ENCODE measurements around the gene AKR1E2. TPM values are rescaled to one million over a fixed set of nuclear protein-coding genes. Genes with fewer than 3 reads are reported as not detected.

AKR1E2 gene
- total RNA-seq, 1 donor from 2014 or later = 0.98 TPM

DNA sequence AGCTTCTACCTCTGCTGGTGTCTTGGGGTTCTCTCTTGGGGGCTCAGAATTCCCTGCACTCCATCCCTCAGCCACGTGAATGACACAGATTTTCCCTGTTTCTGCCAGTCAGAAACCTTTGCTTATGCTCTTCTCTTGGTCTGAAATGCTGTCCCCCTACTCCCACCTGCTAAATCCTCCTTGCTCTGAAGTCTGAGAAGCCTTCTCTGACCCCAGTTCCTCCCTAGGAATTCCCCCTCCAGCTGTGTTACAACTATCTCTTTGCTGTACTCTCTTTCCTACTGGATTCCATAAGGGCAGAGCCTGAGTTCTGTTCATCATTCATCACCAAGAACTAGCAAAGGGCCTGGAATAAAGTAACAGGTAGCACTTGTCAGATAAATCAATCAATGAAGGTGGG, 33.6 kb upstream of the AKR1E2 start:
- DNase-seq = no peak
- Mint-ChIP-seq H3K36me3 (ENCODE audit: low read depth) (no peaks in the 10 kb centered on the region), H3K9me3 (no peaks in the 10 kb centered on the region), H3K27ac (no peak overlapping the region), H3K27me3 (peaks cover 8% of the 10 kb centered on the region), H3K4me1 (no peaks in the 10 kb centered on the region), H3K4me3 (no peak overlapping the region)
- no peak for ATAC-seq (ENCODE audit: low read depth)
- TF ChIP-seq, protein P1, sequence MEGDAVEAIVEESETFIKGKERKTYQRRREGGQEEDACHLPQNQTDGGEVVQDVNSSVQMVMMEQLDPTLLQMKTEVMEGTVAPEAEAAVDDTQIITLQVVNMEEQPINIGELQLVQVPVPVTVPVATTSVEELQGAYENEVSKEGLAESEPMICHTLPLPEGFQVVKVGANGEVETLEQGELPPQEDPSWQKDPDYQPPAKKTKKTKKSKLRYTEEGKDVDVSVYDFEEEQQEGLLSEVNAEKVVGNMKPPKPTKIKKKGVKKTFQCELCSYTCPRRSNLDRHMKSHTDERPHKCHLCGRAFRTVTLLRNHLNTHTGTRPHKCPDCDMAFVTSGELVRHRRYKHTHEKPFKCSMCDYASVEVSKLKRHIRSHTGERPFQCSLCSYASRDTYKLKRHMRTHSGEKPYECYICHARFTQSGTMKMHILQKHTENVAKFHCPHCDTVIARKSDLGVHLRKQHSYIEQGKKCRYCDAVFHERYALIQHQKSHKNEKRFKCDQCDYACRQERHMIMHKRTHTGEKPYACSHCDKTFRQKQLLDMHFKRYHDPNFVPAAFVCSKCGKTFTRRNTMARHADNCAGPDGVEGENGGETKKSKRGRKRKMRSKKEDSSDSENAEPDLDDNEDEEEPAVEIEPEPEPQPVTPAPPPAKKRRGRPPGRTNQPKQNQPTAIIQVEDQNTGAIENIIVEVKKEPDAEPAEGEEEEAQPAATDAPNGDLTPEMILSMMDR (IDR thresholded peaks at IDR 0.05) = no peak
- ChIA-PET POLR2A (no interaction called here), CTCF (no interaction called here)
- intact Hi-C loops (cut with micrococcal nuclease) = no loop called here

DNA sequence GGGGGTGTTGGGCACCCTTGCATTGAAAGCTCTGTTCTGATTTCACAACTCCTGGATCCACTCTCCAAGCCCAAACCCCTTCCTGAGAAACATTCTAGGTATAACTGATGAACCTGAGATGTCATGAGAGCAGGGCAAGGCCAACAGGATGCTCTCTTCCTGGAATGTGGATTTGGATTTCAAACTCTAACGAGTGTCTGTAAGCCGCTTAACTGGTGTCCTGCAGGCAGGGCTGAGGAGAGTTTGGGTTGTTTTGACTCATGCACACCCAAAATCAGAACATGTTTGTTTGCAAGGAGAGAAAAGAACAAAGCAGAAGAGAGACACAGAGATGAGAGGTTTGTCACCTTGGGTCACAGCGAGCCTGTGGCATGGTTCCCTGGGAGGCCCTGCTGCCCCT, 24.6 kb upstream of the AKR1E2 start:
- POLR2A ChIA-PET = no interaction called here
- peaks cover 20% of the 10 kb centered on the region for H3K27me3 Mint-ChIP-seq
- ATAC-seq (ENCODE audit: low read depth) (no peak), DNase-seq (no peak)
- H3K4me1 Mint-ChIP-seq = no peaks in the 10 kb centered on the region
- H3K36me3 Mint-ChIP-seq (ENCODE audit: low read depth) = no peaks in the 10 kb centered on the region
- CTCF ChIA-PET = no interaction called here
- no peak overlapping the region for H3K4me3 Mint-ChIP-seq
- TF ChIP-seq, protein P1 (IDR thresholded peaks at IDR 0.05) = no peak
- intact Hi-C loops (cut with micrococcal nuclease) = no loop called here
- no peak overlapping the region for H3K27ac Mint-ChIP-seq
- H3K9me3 Mint-ChIP-seq = no peaks in the 10 kb centered on the region

DNA sequence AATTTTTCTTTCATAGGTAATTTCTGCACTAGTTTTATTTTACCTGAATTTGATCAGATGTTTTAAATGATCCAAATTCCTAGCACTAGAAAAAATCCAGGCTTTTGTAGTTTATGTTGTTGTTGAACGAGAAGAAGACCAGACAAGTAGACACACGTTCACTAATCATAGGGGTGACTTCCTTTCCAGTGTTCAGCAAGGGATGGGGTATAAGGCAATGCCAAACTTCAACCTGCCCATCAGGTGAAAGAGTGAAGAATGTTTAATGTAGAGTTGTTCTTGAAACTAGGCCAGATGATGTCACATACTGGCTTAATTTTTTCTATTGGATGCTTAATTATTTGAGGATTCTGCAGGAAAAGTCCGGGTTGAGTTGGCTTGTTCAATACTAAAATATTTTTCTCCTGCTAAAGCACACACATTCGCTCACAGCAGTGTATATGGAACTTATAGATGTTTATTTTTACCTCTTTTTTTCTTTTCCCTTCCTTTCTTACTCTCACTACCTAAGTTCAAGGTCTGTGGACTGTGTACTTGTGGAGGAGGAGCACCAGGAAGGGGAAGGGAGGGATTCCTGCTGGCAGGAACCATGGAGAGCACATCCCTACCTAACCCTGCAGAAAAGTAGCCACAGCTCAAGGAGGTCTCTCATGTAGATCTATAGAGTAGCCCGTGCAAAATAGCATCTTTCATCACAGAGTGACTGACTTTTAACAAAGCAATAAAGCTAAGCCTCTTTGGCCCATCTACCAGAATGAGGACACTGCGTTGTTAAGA, 23.1 kb upstream of the AKR1E2 start:
- ChIA-PET POLR2A (no interaction called here), CTCF (interaction anchor here (1.7 kb wide), 1 partner anchor 12 kb away, joined by 4 read pairs; no protein-coding TSS in a partner anchor)
- no peak overlapping the region for H3K4me3 Mint-ChIP-seq
- no peak overlapping the region for H3K27ac Mint-ChIP-seq
- ATAC-seq (ENCODE audit: low read depth) (no peak), DNase-seq (no peak)
- intact Hi-C loops (cut with micrococcal nuclease) = no loop called here
- H3K4me1 Mint-ChIP-seq = no peaks in the 10 kb centered on the region
- no peaks in the 10 kb centered on the region for H3K9me3 Mint-ChIP-seq
- no peaks in the 10 kb centered on the region for H3K36me3 Mint-ChIP-seq (ENCODE audit: low read depth)
- peaks cover 10% of the 10 kb centered on the region for H3K27me3 Mint-ChIP-seq
- TF ChIP-seq, protein P1 (IDR thresholded peaks at IDR 0.05) = no peak

DNA sequence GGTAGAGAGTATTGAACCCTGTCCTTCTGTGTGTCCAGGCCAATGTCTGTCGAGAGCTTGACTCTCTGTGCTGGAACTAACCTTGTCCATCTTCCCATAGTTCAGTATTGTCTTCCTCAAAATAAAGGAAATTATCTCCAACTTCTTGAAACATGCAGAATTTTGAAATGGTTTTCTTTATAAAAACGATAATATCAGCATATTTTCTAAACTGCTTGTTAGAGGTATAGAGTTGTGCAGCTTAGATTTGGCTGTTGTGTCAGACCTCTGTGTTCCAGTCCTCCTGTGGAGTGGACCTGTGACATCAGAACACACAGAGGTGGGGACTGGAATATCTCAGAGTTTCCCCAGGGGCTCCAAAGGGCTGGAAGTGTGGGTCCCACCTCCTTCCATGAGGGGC, 22.2 kb upstream of the AKR1E2 start:
- ATAC-seq (ENCODE audit: low read depth) (no peak), DNase-seq (no peak)
- TF ChIP-seq, protein P1 (IDR thresholded peaks at IDR 0.05) = no peak
- Mint-ChIP-seq H3K27ac (no peak overlapping the region), H3K9me3 (no peaks in the 10 kb centered on the region), H3K27me3 (peaks cover 9% of the 10 kb centered on the region), H3K4me1 (peaks cover 3% of the 10 kb centered on the region), H3K4me3 (no peak overlapping the region), H3K36me3 (ENCODE audit: low read depth) (no peaks in the 10 kb centered on the region)
- CTCF ChIA-PET = interaction anchor here (1.7 kb wide), 1 partner anchor 11 kb away, joined by 4 read pairs; no protein-coding TSS in a partner anchor
- intact Hi-C loops (cut with micrococcal nuclease) = no loop called here
- POLR2A ChIA-PET = no interaction called here

DNA sequence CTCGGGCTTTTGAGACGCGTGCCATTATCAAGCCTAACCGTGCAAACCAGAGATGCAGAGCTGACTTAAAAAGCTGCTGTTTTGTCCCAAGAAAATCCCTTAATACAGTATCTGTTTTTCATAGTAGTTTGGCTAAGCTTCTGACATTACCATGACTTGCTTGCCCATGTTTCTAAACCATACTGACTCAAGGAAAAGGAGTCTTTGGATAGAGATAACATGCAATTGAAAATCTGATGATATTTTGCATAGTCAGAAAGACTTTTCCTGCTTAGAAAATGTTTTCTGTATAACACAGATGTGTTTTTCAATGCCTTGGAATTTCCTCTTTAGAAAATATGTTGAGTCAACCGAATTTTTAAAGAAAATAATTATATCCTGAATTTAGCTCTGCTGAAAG, 21.5 kb upstream of the AKR1E2 start:
- Mint-ChIP-seq H3K4me1 (peaks cover 3% of the 10 kb centered on the region), H3K9me3 (no peaks in the 10 kb centered on the region), H3K27me3 (peaks cover 9% of the 10 kb centered on the region), H3K36me3 (ENCODE audit: low read depth) (no peaks in the 10 kb centered on the region), H3K27ac (no peak overlapping the region), H3K4me3 (no peak overlapping the region)
- CTCF ChIA-PET = interaction anchor here (1.7 kb wide), 1 partner anchor 11 kb away, joined by 4 read pairs; no protein-coding TSS in a partner anchor
- POLR2A ChIA-PET = no interaction called here
- no peak for ATAC-seq (ENCODE audit: low read depth)
- intact Hi-C loops (cut with micrococcal nuclease) = no loop called here
- DNase-seq = no peak
- TF ChIP-seq, protein P1 (IDR thresholded peaks at IDR 0.05) = no peak

Measured in activated B cell treated with CpG ODN at 0.5 μM for 24 hours (primary cell).